HCT116 (cell line): ENCODE measurements around the gene TAMALIN. TPM values are rescaled to one million over a fixed set of nuclear protein-coding genes. Genes with fewer than 3 reads are reported as not detected.

ENCODE experiments used
- ATAC-seq: fragments of 200-7000 bp; cut with Tn5 transposase; 2 replicates; pipeline ENCODE4 v1.9.1; 2020; ENCODE audit warnings: mild to moderate bottlenecking, moderate library complexity
- BruUV-seq: library from RNA; stranded (reverse); fragments of 400-500 nt; replicated peaks from 2 replicates; lab custom pipeline; 2021; lab: Mats Ljungman, UMichigan
- CTCF ChIA-PET: fragments of 300-600 bp; sonication (Branson Sonifier 250); formaldehyde crosslinking; loops from one replicate; lab custom pipeline; 2021; ENCODE audit warnings: antibody characterized with exemption; lab: Charles Lee
- POLR2A ChIA-PET: fragments of 300-600, 350-600 bp; sonication (Branson Sonifier 250); formaldehyde crosslinking; loops from one replicate; lab custom pipeline; 2021; ENCODE audit warnings: antibody characterized with exemption; lab: Charles Lee
- RAD21 ChIA-PET, 2 experiments: fragments of 300-600 bp; sonication (Branson Sonifier 250); formaldehyde crosslinking; loops; one replicate each; lab custom pipeline; 2023; ENCODE audit warnings: low total read pairs in 2 of 2; ENCODE audit not compliant: uncharacterized antibody in 2 of 2, unreplicated experiment in 2 of 2, low non-redundant PET in 1 of 2; lab: Charles Lee
- DNase-seq: peaks from one replicate; pipeline ENCODE4 v3.0.0-alpha.2; 2010; ENCODE audit warnings: low read depth, low spot score
- H2AFZ ChIP-seq: fragments of 200-600 bp; shearing (Covaris generic), sonication (generic); 2 replicates; pipeline ENCODE4 v1.6.1; 2017; ENCODE audit warnings: low read depth, mixed run types, mixed read lengths, antibody characterized with exemption, low read length; ENCODE audit not compliant: poor library complexity, severe bottlenecking
- H3K27ac ChIP-seq: 2 replicates; pipeline ENCODE4 v1.5.1; 2012; ENCODE audit warnings: low read depth, low read length
- H3K27me3 ChIP-seq: fragments of 200-600 bp; sonication (generic); 2 replicates; pipeline ENCODE4 v1.6.1; 2016; ENCODE audit warnings: mixed run types, low read length, mixed read lengths; ENCODE audit not compliant: insufficient read depth
- H3K36me3 ChIP-seq, 2 experiments: fragments of 200-500 bp in 1 of 2; fragments of 200-600 bp in 1 of 2; sonication (Bioruptor generic) in 1 of 2; sonication (generic) in 1 of 2; 2 replicates each; pipeline versions ENCODE4 v1.5.1 to v1.6.1; 2014 to 2016; ENCODE audit warnings: low read length in 2 of 2, inconsistent platforms in 1 of 2, mixed read lengths in 1 of 2, mixed run types in 1 of 2; ENCODE audit not compliant: insufficient read depth in 2 of 2, control insufficient read depth in 1 of 2
- H3K4me1 ChIP-seq, 2 experiments: fragments of 200-600 bp in 1 of 2; sonication (generic) in 1 of 2; 2 replicates each; pipeline versions ENCODE4 v1.5.1 to v1.6.1; 2012 to 2017; ENCODE audit warnings: low read length in 2 of 2, inconsistent platforms in 1 of 2, mild to moderate bottlenecking in 1 of 2, mixed read lengths in 1 of 2, mixed run types in 1 of 2, moderate library complexity in 1 of 2; ENCODE audit not compliant: insufficient read depth in 2 of 2, control insufficient read depth in 1 of 2
- H3K4me2 ChIP-seq: fragments of 200-600 bp; sonication (generic); 2 replicates; pipeline ENCODE4 v1.6.1; 2017; ENCODE audit warnings: mixed run types, low read length, mixed read lengths
- H3K4me3 ChIP-seq, 2 experiments: fragments of 200-600 bp in 1 of 2; sonication (generic) in 1 of 2; replicated peaks in 1 of 2; 2 replicates each; pipeline ENCODE4 v1.5.1; 2011 to 2016; ENCODE audit warnings: low read length in 2 of 2, control low read depth in 1 of 2, low read depth in 1 of 2, mild to moderate bottlenecking in 1 of 2, mixed read lengths in 1 of 2, mixed run types in 1 of 2
- H3K79me2 ChIP-seq: fragments of 200-600 bp; sonication (generic); 2 replicates; pipeline ENCODE4 v1.6.1; 2017; ENCODE audit warnings: mild to moderate bottlenecking, mixed run types, low read length, moderate library complexity, mixed read lengths; ENCODE audit not compliant: insufficient read depth
- H3K9ac ChIP-seq: fragments of 200-600 bp; sonication (generic); 2 replicates; pipeline ENCODE4 v1.6.1; 2016; ENCODE audit warnings: low read length, mixed read lengths
- H3K9me2 ChIP-seq: fragments of 200-600 bp; sonication (generic), shearing (Covaris generic); 2 replicates; pipeline ENCODE4 v1.6.1; 2017; ENCODE audit warnings: mixed run types, mild to moderate bottlenecking, moderate library complexity; ENCODE audit not compliant: insufficient read depth
- H3K9me3 ChIP-seq, 2 experiments: fragments of 200-500 bp in 1 of 2; fragments of 200-600 bp in 1 of 2; sonication (Bioruptor generic) in 1 of 2; sonication (generic) in 1 of 2; 2 replicates each; pipeline ENCODE4 v1.6.1; 2014 to 2017; ENCODE audit warnings: low read length in 2 of 2, mixed read lengths in 2 of 2, inconsistent platforms in 1 of 2, low read depth in 1 of 2, mild to moderate bottlenecking in 1 of 2, mixed run types in 1 of 2, moderate library complexity in 1 of 2; ENCODE audit not compliant: control insufficient read depth in 1 of 2, insufficient read depth in 1 of 2
- H4K20me1 ChIP-seq: fragments of 200-600 bp; sonication (generic), shearing (Covaris generic); 2 replicates; pipeline ENCODE4 v1.6.1; 2017; ENCODE audit warnings: mixed run types, mild to moderate bottlenecking, moderate library complexity; ENCODE audit not compliant: insufficient read depth
- CBX3 ChIP-seq: IDR thresholded peaks from 2 replicates; pipeline ENCODE4 v1.6.1; 2012; ENCODE audit warnings: low read depth
- CEBPB ChIP-seq: IDR thresholded peaks from 2 replicates; pipeline ENCODE4 v1.6.1; 2012; ENCODE audit warnings: low read depth
- EGR1 ChIP-seq: IDR thresholded peaks from 2 replicates; pipeline ENCODE4 v1.6.1; 2012; ENCODE audit warnings: low read depth
- ELF1 ChIP-seq: IDR thresholded peaks from 2 replicates; pipeline ENCODE4 v1.6.1; 2012; ENCODE audit warnings: low read depth, borderline replicate concordance
- EZH2 ChIP-seq: fragments of 200-600 bp; sonication (generic); IDR thresholded peaks from 2 replicates; pipeline ENCODE4 v1.6.1; 2017; ENCODE audit warnings: antibody characterized with exemption, mixed run types
- EZH2phosphoT487 ChIP-seq: fragments of 200-600 bp; IDR thresholded peaks from 2 replicates; pipeline ENCODE4 v1.6.1; 2018; ENCODE audit warnings: antibody characterized with exemption, borderline replicate concordance
- JUND ChIP-seq: IDR thresholded peaks from 2 replicates; pipeline ENCODE4 v1.6.1; 2012
- POLR2A ChIP-seq: IDR thresholded peaks from 2 replicates; pipeline ENCODE4 v1.7.0; 2011; ENCODE audit warnings: borderline replicate concordance; ENCODE audit not compliant: insufficient read depth, insufficient read length; ENCODE audit errors: extremely low read depth
- POLR2AphosphoS5 ChIP-seq: IDR thresholded peaks from 2 replicates; pipeline ENCODE4 v1.6.1; 2011; ENCODE audit warnings: mild to moderate bottlenecking, low read depth, low read length, moderate library complexity
- SIN3A ChIP-seq: IDR thresholded peaks from 2 replicates; pipeline ENCODE4 v1.6.1; 2012; ENCODE audit warnings: low read depth
- SP1 ChIP-seq: IDR thresholded peaks from 2 replicates; pipeline ENCODE4 v1.6.1; 2012; ENCODE audit warnings: low read depth
- SRF ChIP-seq: IDR thresholded peaks from 2 replicates; pipeline ENCODE4 v1.6.1; 2012; ENCODE audit warnings: low read depth
- TCF7L2 ChIP-seq: IDR thresholded peaks from 2 replicates; pipeline ENCODE4 v1.7.0; 2011; ENCODE audit warnings: borderline replicate concordance, inconsistent platforms; ENCODE audit not compliant: insufficient read depth, insufficient read length; ENCODE audit errors: extremely low read depth
- YY1 ChIP-seq: IDR thresholded peaks from 2 replicates; pipeline ENCODE4 v1.6.1; 2011; ENCODE audit warnings: low read length, low read depth, moderate library complexity, mild to moderate bottlenecking; ENCODE audit not compliant: insufficient replicate concordance; ENCODE audit errors: extremely low read depth
- ZFX ChIP-seq: fragments of 450-650 bp; IDR thresholded peaks from 2 replicates; pipeline ENCODE4 v1.6.1; 2017
- ZNF274 ChIP-seq: fragments of 200-500 bp; sonication (Bioruptor generic); IDR thresholded peaks from 2 replicates; pipeline ENCODE4 v1.6.1; 2014; ENCODE audit warnings: mild to moderate bottlenecking, low read depth, low read length, inconsistent platforms
- intact Hi-C: fragments of 100-400 bp; cut with micrococcal nuclease; formaldehyde crosslinking; loops from 2 replicates; pipeline ENCODE4 v1.10.0; 2022
- total RNA-seq: library from RNA; stranded (reverse); gene quantifications from one replicate; pipeline ENCODE4 v1.2.1, GENCODE V29; 2021; ENCODE audit not compliant: unreplicated experiment
- TF ChIP-seq, protein P1 (sequence below): IDR thresholded peaks from 2 replicates; pipeline ENCODE4 v1.6.1; 2012
- TF ChIP-seq, protein P2 (sequence below): IDR thresholded peaks from 2 replicates; pipeline ENCODE4 v1.6.1; 2011; ENCODE audit warnings: mild to moderate bottlenecking, low read length, moderate library complexity; ENCODE audit not compliant: insufficient replicate concordance; ENCODE audit errors: extremely low read depth
- TF ChIP-seq, protein P3 (sequence below): IDR thresholded peaks from 2 replicates; pipeline ENCODE4 v1.6.1; 2012; ENCODE audit warnings: low read depth
- TF ChIP-seq, protein P4 (sequence below): IDR thresholded peaks from 2 replicates; pipeline ENCODE4 v1.6.1; 2012

Gene TAMALIN
- total RNA-seq, 1 experiment from 2014 or later, result 1.1 TPM

DNA sequence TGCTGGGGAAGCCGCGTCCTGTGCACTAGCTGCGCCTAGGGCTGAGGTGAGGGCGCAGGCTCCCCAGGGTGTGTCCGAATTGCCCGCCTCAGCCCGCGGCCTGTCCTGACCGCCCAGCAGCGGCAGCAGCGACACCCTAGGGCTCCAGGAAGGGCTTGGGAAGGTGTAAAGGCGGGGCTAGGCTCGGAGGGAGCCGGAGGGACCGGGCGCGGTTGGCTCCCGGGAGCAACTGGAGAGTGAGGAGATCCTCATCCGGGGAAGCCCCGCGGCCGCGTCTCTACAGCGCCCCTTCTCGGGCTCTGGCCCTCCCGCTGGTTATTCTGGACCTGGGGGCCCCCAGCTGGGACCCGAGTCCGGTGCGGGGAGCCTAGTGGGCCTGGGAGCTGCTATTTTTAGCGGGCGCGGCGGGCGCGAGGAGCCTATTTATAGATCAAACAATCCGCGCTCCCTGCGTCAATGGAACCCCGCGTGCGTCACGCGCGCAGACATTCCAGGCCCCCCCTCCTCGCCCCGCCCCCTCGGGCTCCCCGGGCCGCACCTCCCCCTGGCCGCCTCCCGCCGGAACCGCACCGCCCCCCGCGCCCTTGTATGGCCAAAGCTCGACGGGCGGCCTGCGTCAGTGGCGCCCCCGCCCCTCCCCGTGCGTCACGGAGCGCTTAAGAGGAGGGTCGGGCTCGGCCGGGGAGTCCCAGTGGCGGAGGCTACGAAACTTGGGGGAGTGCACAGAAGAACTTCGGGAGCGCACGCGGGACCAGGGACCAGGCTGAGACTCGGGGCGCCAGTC, 44.2 kb downstream of the TAMALIN start, which contains the start of gene NR4A1:
TSS of gene NR4A1 (plus strand) at position 685 of the 784 bp plus-strand sequence. CDS start 2,887 bp downstream, outside the sequence.
- peak; percentile 87 for DNase-seq
- TF ChIP-seq, protein P1, sequence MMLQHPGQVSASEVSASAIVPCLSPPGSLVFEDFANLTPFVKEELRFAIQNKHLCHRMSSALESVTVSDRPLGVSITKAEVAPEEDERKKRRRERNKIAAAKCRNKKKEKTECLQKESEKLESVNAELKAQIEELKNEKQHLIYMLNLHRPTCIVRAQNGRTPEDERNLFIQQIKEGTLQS, result no peak
- TF ChIP-seq SP1 (peak; percentile 67), ZFX (peak; percentile 69; the same call in 1 of the 2 replicates), POLR2A (peak; percentile 63), TCF7L2 (peak; percentile 95), EZH2 (no peak), CBX3 (no peak), SRF (peak; percentile 99), YY1 (no peak), POLR2AphosphoS5 (peak; percentile 90), CEBPB (no peak), JUND (no peak), EGR1 (no peak), EZH2phosphoT487 (no peak), ZNF274 (no peak), SIN3A (0 out of 2 replicates have a peak, but pooled peaks have one; percentile 64), ELF1 (no peak)
- TF ChIP-seq, protein P2, sequence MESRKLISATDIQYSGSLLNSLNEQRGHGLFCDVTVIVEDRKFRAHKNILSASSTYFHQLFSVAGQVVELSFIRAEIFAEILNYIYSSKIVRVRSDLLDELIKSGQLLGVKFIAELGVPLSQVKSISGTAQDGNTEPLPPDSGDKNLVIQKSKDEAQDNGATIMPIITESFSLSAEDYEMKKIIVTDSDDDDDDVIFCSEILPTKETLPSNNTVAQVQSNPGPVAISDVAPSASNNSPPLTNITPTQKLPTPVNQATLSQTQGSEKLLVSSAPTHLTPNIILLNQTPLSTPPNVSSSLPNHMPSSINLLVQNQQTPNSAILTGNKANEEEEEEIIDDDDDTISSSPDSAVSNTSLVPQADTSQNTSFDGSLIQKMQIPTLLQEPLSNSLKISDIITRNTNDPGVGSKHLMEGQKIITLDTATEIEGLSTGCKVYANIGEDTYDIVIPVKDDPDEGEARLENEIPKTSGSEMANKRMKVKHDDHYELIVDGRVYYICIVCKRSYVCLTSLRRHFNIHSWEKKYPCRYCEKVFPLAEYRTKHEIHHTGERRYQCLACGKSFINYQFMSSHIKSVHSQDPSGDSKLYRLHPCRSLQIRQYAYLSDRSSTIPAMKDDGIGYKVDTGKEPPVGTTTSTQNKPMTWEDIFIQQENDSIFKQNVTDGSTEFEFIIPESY, result no peak
- TF ChIP-seq, protein P3, sequence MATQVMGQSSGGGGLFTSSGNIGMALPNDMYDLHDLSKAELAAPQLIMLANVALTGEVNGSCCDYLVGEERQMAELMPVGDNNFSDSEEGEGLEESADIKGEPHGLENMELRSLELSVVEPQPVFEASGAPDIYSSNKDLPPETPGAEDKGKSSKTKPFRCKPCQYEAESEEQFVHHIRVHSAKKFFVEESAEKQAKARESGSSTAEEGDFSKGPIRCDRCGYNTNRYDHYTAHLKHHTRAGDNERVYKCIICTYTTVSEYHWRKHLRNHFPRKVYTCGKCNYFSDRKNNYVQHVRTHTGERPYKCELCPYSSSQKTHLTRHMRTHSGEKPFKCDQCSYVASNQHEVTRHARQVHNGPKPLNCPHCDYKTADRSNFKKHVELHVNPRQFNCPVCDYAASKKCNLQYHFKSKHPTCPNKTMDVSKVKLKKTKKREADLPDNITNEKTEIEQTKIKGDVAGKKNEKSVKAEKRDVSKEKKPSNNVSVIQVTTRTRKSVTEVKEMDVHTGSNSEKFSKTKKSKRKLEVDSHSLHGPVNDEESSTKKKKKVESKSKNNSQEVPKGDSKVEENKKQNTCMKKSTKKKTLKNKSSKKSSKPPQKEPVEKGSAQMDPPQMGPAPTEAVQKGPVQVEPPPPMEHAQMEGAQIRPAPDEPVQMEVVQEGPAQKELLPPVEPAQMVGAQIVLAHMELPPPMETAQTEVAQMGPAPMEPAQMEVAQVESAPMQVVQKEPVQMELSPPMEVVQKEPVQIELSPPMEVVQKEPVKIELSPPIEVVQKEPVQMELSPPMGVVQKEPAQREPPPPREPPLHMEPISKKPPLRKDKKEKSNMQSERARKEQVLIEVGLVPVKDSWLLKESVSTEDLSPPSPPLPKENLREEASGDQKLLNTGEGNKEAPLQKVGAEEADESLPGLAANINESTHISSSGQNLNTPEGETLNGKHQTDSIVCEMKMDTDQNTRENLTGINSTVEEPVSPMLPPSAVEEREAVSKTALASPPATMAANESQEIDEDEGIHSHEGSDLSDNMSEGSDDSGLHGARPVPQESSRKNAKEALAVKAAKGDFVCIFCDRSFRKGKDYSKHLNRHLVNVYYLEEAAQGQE, result no peak
- TF ChIP-seq, protein P4, sequence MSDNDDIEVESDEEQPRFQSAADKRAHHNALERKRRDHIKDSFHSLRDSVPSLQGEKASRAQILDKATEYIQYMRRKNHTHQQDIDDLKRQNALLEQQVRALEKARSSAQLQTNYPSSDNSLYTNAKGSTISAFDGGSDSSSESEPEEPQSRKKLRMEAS, result peak; percentile 62; the same call in 1 of the 2 replicates

More for the DNA sequence above, 44.2 kb downstream of the TAMALIN start, which contains the start of gene NR4A1:
- intact Hi-C loops, result loop anchor here (1.0 kb wide), 2 partner anchors 14 to 18 kb away; partner anchors contain the start of gene ATG101
- Histone ChIP-seq H3K27me3 (no peaks in the 10 kb centered on the region), H2AFZ (no peak within 1 kb of the TSS), H4K20me1 (no peaks in the 10 kb centered on the region), H3K9ac (peak within 1 kb of the TSS; percentile 85), H3K9me3 (no peaks in the 10 kb centered on the region), H3K27ac (peak within 1 kb of the TSS; percentile 92), H3K4me1 (peaks cover 22 to 48% of the 10 kb centered on the region in 2 experiments), H3K4me3 (peak within 1 kb of the TSS; percentile 62 to 86), H3K9me2 (no peaks in the 10 kb centered on the region), H3K36me3 (0 out of 4 replicates have a peak, but pooled peaks cover 0 to 3% of the 10 kb centered on the region in 2 experiments), H3K4me2 (peak within 1 kb of the TSS; percentile 99), H3K79me2 (peaks cover 31% of the 10 kb centered on the region; the same call in 1 of the 2 replicates)
- no TSS peak for BruUV-seq
- ATAC-seq, result peak; percentile 82
- ChIA-PET POLR2A (interaction anchor here (0.6 to 2.3 kb wide), 16 partner anchors 9 to 478 kb away, joined by 3 to 40 read pairs (median 6); partner anchors contain the start of gene ATG101), CTCF (interaction anchor here (0.8 to 2.7 kb wide), 5 partner anchors 16 to 70 kb away, joined by 3 to 25 read pairs (median 7); no protein-coding TSS in a partner anchor), RAD21 (no interaction called here)
